Measurements from ENCODE around the gene PLEKHG4B.
"Not testable (repeated sequence)": the region's sequence is repeated elsewhere in the genome, so short reads cannot be mapped to it uniquely, and the experiment has no call there.

Gene PLEKHG4B

DNA sequence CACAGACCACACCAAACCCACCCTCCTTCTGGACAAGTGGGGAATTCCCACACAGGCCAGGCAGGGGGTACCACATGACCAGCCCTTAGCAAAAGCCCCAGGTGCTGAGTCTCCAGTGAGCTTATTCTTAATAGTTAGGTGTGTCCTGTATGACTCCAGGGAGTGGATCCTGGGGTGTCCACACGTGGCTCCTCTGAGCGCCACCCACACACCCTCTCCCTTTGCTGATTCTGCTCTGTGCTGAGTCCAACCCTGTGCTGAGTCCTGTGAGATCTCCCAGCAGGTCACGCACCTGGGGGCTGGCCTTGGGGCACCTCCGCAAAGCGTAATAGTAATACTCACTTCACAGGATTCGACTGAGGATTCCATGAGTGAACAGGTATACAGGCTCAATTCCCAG lies 112.0 kb downstream of the PLEKHG4B start:
- no peaks in the 10 kb centered on the region for H3K9me3 Mint-ChIP-seq (ENCODE audit: low read depth)
- H3K27ac Mint-ChIP-seq, result no peak overlapping the region
- peaks cover 12% of the 10 kb centered on the region for H3K4me1 Mint-ChIP-seq (ENCODE audit: low read depth)
- no peaks in the 10 kb centered on the region for H3K36me3 Mint-ChIP-seq
- H3K4me3 Mint-ChIP-seq, result no peak overlapping the region
- no peaks in the 10 kb centered on the region for H3K27me3 Mint-ChIP-seq

DNA sequence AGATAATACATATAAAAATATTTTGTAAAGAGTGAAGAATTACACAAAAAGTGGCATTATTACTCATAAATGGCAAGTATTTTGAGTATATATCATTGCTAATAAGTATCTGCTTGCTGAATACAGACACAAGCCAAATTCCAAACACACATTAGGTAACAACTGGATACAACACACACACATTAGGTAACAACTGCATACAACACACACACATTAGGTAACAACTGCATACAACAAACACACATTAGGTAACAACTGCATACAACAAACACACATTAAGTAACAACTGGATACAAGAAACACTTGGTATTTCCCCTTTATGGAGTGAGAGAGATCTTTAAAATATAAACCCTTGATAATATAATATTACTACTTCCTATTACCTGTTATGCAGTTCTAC lies 112.5 kb downstream of the PLEKHG4B start:
- Mint-ChIP-seq H3K27ac (no peak overlapping the region), H3K4me3 (no peak overlapping the region), H3K36me3 (no peaks in the 10 kb centered on the region), H3K4me1 (ENCODE audit: low read depth) (peaks cover 12% of the 10 kb centered on the region), H3K9me3 (ENCODE audit: low read depth) (no peaks in the 10 kb centered on the region), H3K27me3 (no peaks in the 10 kb centered on the region)

DNA sequence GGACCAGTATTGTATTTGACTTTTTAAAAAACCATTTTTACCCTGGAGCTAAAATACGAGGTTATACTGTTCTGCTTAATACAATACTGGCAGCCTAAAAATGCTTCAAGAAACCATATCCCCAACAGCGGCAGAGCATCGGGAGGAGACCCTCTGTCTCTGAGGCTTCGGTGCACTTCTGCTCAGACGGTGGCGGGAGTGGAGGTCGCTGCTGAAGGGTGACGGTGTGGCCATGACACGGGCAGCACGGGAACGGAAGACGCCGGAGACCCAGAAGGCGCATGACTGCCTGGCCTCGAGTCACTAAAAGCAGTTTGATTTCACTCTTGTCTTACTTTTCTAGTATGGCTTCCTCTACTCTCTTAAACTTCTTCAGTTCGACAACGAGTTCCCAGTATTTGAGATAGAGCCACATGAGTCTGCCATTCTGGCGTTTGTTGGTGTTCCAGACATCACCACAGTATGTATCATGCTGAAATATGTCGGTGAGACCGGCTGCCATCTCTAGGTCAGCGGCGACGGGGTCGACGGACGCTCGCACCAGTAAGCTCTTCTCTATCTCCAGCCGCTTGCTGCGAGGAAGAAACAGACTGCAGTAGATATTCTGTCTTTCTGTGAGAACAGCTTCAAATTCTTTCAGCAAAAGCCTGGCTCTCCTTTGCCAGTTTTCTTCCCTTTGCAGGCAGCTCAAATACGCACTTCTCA lies 113.2 kb downstream of the PLEKHG4B start:
- Mint-ChIP-seq H3K27ac (no peak overlapping the region), H3K9me3 (ENCODE audit: low read depth) (no peaks in the 10 kb centered on the region), H3K4me1 (ENCODE audit: low read depth) (peaks cover 19% of the 10 kb centered on the region), H3K27me3 (no peaks in the 10 kb centered on the region), H3K36me3 (no peaks in the 10 kb centered on the region), H3K4me3 (no peak overlapping the region)

DNA sequence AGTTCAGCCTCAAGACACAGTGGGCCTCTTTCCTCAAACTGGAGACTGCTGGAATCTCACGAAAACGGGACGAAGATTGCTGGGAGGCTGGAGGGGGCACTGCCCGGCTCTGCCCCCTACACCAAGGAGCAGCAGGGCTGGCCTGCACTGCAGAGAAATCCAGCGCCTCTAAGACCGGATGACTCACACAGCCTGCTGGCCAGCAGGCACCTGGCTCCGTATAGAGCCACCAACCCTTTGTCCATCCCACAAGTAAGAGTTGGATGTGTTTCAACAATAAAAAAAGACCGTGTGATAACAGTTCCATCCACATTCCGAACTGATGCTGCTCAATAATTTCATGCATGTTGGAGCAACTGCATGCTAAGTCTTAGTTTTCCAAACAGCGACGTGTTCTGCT lies 114.4 kb downstream of the PLEKHG4B start:
- Mint-ChIP-seq H3K27ac (peak overlapping the region; percentile 41), H3K4me3 (no peak overlapping the region), H3K27me3 (no peaks in the 10 kb centered on the region), H3K36me3 (peaks cover 3% of the 10 kb centered on the region), H3K9me3 (ENCODE audit: low read depth) (no peaks in the 10 kb centered on the region), H3K4me1 (ENCODE audit: low read depth) (peaks cover 21% of the 10 kb centered on the region)

DNA sequence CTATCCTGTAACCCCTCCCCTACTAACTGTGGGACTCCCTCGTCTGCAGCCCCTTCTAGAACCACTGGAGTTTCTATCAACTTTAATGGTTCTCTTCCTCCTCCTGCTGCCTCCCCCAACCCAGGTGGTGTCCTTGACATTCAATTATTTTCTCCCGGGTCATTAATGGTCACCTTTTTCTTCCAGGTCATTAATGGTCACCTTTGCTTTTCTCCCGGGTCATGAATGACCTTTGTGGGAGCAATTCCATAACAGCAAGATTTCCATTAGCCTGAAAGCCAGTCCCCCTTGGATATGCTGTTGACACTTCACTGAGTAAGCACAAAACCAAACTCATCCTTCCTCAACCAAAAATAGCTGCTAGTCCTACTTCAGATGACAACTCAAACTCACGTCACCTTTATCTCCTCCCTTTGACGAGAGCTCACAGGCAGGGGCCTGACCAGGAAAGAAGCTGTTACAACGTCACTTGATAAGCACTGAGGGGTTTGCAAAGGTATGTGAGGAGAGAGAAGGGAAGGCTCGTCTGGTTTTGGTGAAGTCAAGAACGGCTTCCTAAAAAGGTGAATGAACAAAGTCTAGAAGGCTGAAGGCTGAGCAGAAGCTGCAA lies 115.1 kb downstream of the PLEKHG4B start:
- Mint-ChIP-seq H3K9me3 (ENCODE audit: low read depth) (no peaks in the 10 kb centered on the region), H3K4me3 (no peak overlapping the region), H3K27ac (peak overlapping the region; percentile 38), H3K27me3 (no peaks in the 10 kb centered on the region), H3K36me3 (peaks cover 3% of the 10 kb centered on the region), H3K4me1 (ENCODE audit: low read depth) (peaks cover 21% of the 10 kb centered on the region)

DNA sequence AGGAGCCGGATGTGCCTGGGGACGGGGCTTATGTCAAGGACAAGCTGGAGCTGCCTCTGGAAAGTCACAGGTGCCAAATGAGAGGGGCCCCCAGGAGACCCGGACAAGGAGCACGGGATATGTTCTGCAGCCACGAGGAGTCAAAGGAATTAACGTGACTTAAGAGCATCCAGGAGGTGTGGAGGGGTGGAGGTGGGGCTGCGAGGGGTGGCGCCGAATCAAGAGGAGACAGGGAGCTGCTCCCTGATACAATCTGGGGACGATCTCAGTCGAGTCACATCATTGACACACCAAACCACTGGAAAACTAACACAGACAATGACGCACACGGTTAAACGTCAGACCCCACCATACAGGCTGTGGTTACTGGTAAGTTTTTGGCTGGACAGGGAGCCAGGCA lies 115.6 kb downstream of the PLEKHG4B start:
- H3K4me3 Mint-ChIP-seq, result no peak overlapping the region
- H3K27ac Mint-ChIP-seq, result peak overlapping the region; percentile 38
- peaks cover 21% of the 10 kb centered on the region for H3K4me1 Mint-ChIP-seq (ENCODE audit: low read depth)
- H3K9me3 Mint-ChIP-seq (ENCODE audit: low read depth), result no peaks in the 10 kb centered on the region
- H3K27me3 Mint-ChIP-seq, result no peaks in the 10 kb centered on the region
- H3K36me3 Mint-ChIP-seq, result peaks cover 3% of the 10 kb centered on the region

DNA sequence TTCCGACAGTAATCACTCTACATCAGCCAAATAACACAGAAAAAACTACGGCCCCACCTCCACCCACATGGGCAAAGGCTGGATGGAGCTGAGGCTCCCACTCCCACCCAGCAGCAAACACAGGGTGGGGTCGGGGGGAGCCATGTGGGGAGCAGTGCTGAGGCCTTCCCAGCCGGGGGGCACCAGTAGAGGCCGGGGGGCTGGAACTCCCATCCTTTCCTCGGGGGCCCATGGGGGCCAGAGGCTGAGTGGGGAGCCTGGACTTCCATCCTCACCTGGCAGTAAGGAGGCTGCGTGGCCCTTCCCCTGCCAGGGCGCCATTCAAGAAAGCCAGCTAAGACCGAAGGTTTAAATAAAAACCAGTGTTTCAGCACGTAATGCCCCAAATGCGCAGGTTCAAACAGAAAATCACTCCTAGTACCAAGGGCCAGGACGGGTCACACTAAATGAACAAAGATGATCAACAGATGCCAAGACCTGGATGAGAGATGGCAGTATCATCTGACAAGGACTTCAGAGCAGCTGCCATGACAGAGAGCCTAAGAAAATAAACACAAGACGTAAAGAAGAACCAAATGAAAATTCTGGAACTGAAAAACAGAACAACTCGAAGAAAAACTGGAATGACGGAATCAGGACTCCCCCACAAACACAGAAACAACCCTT lies 116.6 kb downstream of the PLEKHG4B start:
- Mint-ChIP-seq H3K27ac (no peak overlapping the region), H3K4me3 (no peak overlapping the region), H3K4me1 (ENCODE audit: low read depth) (peaks cover 21% of the 10 kb centered on the region), H3K36me3 (peaks cover 3% of the 10 kb centered on the region), H3K9me3 (ENCODE audit: low read depth) (no peaks in the 10 kb centered on the region), H3K27me3 (no peaks in the 10 kb centered on the region)

DNA sequence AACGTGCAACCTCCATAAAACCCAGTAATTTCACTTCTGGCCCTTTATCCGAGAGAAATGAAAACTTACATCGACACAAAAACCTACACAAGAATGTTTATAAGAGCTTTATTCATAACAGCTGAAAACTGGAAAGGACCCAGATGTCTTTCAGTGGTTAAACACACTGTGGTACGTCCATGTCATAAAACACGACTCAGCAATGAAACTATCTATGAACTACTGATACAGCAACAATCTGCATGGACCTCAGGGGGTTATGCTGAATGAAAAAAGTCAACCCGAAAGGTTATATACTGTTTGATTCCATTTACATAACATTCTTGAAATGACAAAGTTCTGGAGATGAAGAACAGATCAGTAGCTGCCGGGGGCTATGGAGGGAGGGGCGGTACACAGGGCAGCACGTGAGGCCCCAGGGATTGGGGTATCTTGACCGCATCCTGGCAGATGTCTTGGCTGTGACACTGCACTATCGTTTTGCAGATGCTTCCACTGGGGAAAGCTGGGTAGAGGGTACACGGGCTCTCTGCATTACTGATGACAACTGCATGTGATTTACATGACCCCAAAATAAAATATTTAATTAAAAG lies 121.9 kb downstream of the PLEKHG4B start:
- no peaks in the 10 kb centered on the region for H3K9me3 Mint-ChIP-seq (ENCODE audit: low read depth)
- peaks cover 43% of the 10 kb centered on the region for H3K4me1 Mint-ChIP-seq (ENCODE audit: low read depth)
- H3K27ac Mint-ChIP-seq, result peak overlapping the region; percentile 91
- no peaks in the 10 kb centered on the region for H3K27me3 Mint-ChIP-seq
- H3K36me3 Mint-ChIP-seq, result peaks cover 9% of the 10 kb centered on the region
- H3K4me3 Mint-ChIP-seq, result peak overlapping the region; percentile 75

DNA sequence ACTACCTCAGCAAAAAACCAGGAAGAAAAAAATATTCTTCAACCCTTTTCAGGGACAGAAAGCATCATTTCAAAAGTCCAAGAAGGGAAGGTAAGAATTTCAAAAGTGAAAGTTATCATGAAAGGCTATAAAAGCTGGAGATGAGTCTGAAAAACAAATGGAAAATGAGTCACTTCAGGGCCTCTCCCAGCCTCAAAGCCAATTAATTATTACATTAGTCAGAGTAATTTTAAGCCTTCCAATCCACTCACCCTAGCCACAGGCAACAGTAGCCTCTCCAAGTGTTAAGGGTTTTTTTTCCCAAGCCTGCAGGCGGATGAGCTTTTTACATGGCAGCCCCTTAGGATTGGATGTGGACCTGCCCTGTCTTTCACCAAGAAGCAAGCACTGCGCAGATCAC lies 123.3 kb downstream of the PLEKHG4B start:
- peaks cover 42% of the 10 kb centered on the region for H3K4me1 Mint-ChIP-seq (ENCODE audit: low read depth)
- not testable (repeated sequence) for H3K27me3 Mint-ChIP-seq; H3K9me3 Mint-ChIP-seq (ENCODE audit: low read depth); H3K36me3 Mint-ChIP-seq
- peak overlapping the region; percentile 75 for H3K4me3 Mint-ChIP-seq
- H3K27ac Mint-ChIP-seq, result peak overlapping the region; percentile 91

DNA sequence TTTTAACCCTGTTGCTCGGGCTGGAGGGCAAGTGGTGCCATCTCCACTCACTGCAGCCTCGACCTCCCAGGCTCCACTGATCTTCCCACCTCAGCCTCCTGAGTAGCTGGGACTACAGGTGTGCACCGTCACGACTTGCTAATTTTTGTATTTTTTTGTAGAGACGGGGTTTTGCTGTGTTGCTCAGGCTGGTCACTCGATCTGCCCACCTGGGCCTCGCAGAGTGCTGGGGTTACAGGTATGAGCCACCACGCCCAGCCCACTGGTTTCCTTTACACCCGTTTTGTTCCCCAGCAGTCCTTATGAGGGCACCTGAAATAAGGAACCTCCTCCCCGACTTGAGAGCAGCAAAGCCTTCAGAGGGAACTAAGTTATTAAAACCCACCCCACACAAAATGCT lies 124.1 kb downstream of the PLEKHG4B start:
- H3K36me3 Mint-ChIP-seq; H3K27me3 Mint-ChIP-seq; H3K9me3 Mint-ChIP-seq (ENCODE audit: low read depth): not testable (repeated sequence)
- Mint-ChIP-seq H3K4me3 (peak overlapping the region; percentile 75), H3K4me1 (ENCODE audit: low read depth) (peaks cover 45% of the 10 kb centered on the region), H3K27ac (peak overlapping the region; percentile 91)

DNA sequence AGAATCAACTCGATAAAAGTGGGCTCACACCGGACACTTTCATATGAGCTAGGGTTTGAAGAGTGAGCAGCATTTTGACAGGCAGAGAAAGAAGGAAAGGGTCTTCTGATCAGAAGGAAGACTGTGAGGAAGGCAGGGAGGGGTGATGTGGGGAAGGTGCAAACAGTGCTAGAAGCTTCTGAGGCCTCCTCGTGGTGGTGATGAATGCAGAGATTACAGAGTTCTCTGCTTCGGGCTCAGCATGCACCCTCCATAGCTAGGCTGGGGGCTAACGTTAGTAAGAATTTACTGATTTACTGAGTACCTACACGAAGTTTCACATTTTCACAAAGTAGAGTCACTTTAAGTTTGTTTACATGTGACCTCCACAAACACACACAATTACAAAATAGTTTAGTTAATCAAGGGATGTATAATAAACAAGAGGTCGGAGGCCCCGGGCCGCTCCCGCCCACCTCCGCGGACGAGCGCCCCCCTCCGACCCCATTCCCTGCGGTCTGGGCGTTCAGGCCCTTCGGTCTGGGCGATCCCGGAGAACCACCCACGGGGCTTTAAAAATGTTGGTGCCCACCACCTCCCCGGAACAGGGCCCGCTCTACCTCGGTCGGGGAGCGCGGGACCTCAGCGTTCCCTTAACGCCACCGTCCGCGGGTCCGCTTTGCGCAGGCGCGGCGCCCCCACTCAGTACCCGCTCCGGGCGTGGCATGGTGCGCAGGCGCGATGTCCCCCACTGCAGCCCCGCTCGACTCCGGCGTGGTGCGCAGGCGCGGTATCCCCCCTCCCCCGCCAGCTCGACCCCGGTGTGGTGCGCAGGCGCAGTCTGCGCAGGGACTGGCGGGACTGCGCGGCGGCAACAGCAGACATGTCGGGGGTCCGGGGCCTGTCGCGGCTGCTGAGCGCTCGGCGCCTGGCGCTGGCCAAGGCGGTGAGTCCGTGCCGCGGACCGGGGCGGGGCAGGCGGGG lies 125.8 kb downstream of the PLEKHG4B start, which contains the start of the genes CCDC127 and SDHA:
Gene CCDC127 (minus strand): TSS at position 660 of the 963 bp plus-strand sequence. CDS start 1,304 bp downstream, outside the sequence.
Gene SDHA (plus strand): TSS at position 827 of the 963 bp plus-strand sequence. CDS start 36 bp downstream, at position 863.
- not testable (repeated sequence) for H3K36me3 Mint-ChIP-seq; H3K27me3 Mint-ChIP-seq; H3K9me3 Mint-ChIP-seq (ENCODE audit: low read depth)
- Mint-ChIP-seq H3K4me3 (peak within 1 kb of the TSS; percentile 96), H3K27ac (peak within 1 kb of the TSS; percentile 94), H3K4me1 (ENCODE audit: low read depth) (peaks cover 59% of the 10 kb centered on the region)

DNA sequence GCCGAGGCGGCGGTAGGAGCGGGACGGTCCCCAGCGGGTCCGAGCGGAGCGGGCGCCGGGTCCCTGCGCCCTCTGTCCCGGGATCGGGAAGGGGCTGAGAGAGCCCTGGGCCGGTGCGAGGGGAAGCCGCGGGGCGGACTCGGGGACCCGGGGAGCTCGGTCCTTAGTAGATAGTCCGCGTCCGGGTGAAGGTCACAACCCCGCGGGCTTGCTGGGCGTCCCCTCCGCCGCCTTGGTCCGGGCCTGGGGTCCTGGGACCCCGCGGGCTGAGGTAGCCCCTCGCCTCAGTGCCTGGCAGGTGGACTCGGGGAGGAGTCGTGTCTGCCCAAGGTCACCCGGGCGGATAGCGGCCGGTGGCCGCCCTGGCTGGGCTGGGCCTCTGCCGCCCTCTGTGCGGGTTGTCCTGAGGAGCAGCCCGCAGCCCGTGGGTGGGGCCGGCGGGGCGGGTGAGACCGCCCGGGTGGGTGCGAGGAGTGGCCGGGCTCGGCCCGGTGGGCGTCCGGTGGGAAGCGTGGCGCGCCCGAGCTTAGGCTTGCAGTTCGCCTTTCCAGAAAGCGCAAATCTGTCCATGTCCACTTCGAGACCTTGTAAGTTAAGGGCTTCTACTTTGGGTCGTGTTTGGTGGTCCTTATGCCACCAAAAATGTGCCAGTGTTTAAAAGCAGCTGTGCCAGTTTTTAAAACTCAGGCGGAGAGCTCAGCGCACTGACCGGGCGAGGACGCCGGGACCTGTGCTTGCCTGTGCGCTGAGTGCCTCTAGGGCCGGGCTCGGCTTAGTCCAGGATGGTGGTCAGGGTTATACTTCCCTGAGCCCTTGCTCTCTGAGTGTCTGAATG lies 126.7 kb downstream of the PLEKHG4B start:
- Mint-ChIP-seq H3K36me3 (peaks cover 8% of the 10 kb centered on the region), H3K27ac (peak overlapping the region; percentile 94), H3K4me3 (peak overlapping the region; percentile 96), H3K27me3 (no peaks in the 10 kb centered on the region), H3K9me3 (ENCODE audit: low read depth) (no peaks in the 10 kb centered on the region), H3K4me1 (ENCODE audit: low read depth) (peaks cover 66% of the 10 kb centered on the region)

DNA sequence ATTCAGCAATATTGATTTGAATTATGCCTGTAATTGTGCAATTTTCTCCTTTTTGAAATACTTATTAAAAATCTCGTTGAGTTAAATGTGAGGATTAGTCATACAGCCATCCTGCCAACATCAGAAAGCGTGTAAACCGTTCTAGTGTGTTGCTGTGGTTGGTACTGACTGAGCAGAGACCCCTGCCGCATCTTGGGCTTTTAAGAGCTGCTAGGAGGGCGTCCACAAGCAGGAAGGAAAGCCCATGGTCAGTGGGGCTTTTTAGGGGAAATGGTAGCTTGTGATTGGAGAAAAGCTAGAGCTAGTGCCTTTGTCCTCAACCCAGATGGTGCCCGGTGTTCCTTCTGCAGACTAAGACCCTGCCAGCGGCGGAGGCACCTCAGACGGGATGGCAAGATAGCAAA lies 127.5 kb downstream of the PLEKHG4B start:
- Mint-ChIP-seq H3K27me3 (no peaks in the 10 kb centered on the region), H3K27ac (peak overlapping the region; percentile 94), H3K4me1 (ENCODE audit: low read depth) (peaks cover 61% of the 10 kb centered on the region), H3K36me3 (peaks cover 5% of the 10 kb centered on the region), H3K9me3 (ENCODE audit: low read depth) (no peaks in the 10 kb centered on the region), H3K4me3 (peak overlapping the region; percentile 96)
